DND-41 (cell line): ENCODE results near the gene CSTB.

Source experiments
- ATAC-seq: fragments of 200-7000 bp; cut with Tn5 transposase; 3 replicates; pipeline ENCODE4 v1.9.1; 2021; ENCODE audit warnings: low read depth; ENCODE audit not compliant: insufficient read depth
- DNase-seq: peaks from one replicate; pipeline ENCODE4 v3.0.0-alpha.2; 2020
- H2AFZ ChIP-seq: 2 replicates; pipeline ENCODE4 v1.6.0; 2012; ENCODE audit warnings: low read depth, low read length
- H3K27ac ChIP-seq: 2 replicates; pipeline ENCODE4 v1.5.1; 2012; ENCODE audit warnings: low read length, inconsistent platforms
- H3K27me3 ChIP-seq: fragments of 200-600 bp; sonication (generic); 2 replicates; pipeline ENCODE4 v1.6.0; 2012; ENCODE audit warnings: low read length, mild to moderate bottlenecking, inconsistent platforms; ENCODE audit not compliant: insufficient read depth, poor library complexity
- H3K36me3 ChIP-seq: 2 replicates; pipeline ENCODE4 v1.5.1; 2012; ENCODE audit warnings: low read length, inconsistent platforms; ENCODE audit not compliant: insufficient read depth
- H3K4me1 ChIP-seq: 2 replicates; pipeline ENCODE4 v1.5.1; 2012; ENCODE audit warnings: mild to moderate bottlenecking, low read length; ENCODE audit not compliant: insufficient read depth
- H3K4me2 ChIP-seq: 2 replicates; pipeline ENCODE4 v1.6.0; 2012; ENCODE audit warnings: mild to moderate bottlenecking, moderate library complexity, low read length, inconsistent platforms; ENCODE audit not compliant: insufficient read depth
- H3K4me3 ChIP-seq, 2 experiments: fragments of 200-600 bp in 1 of 2; shearing (Covaris generic) in 1 of 2; 2 replicates each; pipeline ENCODE4 v1.5.1; 2012 to 2016; ENCODE audit warnings: inconsistent platforms in 2 of 2, low read length in 2 of 2, mild to moderate bottlenecking in 2 of 2, low read depth in 1 of 2, moderate library complexity in 1 of 2
- H3K79me2 ChIP-seq: 2 replicates; pipeline ENCODE4 v1.6.0; 2012; ENCODE audit warnings: low read length, inconsistent platforms; ENCODE audit not compliant: insufficient read depth
- H3K9ac ChIP-seq: 2 replicates; pipeline ENCODE4 v1.6.0; 2012; ENCODE audit warnings: low read depth, mild to moderate bottlenecking, inconsistent platforms, low read length, moderate library complexity
- H3K9me3 ChIP-seq: 2 replicates; pipeline ENCODE4 v1.5.1; 2012; ENCODE audit warnings: low read length, moderate library complexity, mild to moderate bottlenecking, inconsistent platforms; ENCODE audit not compliant: insufficient read depth, severe bottlenecking
- H4K20me1 ChIP-seq: 2 replicates; pipeline ENCODE4 v1.6.0; 2012; ENCODE audit warnings: low read length; ENCODE audit not compliant: insufficient read depth
- CTCF ChIP-seq: IDR thresholded peaks from 2 replicates; pipeline ENCODE4 v1.5.1; 2012; ENCODE audit warnings: borderline replicate concordance, low read length, moderate library complexity, mild to moderate bottlenecking; ENCODE audit not compliant: poor library complexity, severe bottlenecking; ENCODE audit errors: extremely low read depth
- EZH2 ChIP-seq: IDR thresholded peaks from 3 replicates; pipeline ENCODE4 v1.6.1; 2012; ENCODE audit warnings: borderline replicate concordance, low read depth, mild to moderate bottlenecking, moderate library complexity, low read length, inconsistent platforms; ENCODE audit not compliant: severe bottlenecking

The CSTB gene

GRCh38 chr21:43759651-43760050 is 16.5 kb downstream of the CSTB start:
- Histone ChIP-seq H3K4me2 (no peak overlapping the region), H3K9ac (no peak overlapping the region), H4K20me1 (no peaks in the 10 kb centered on the region), H3K27ac (no peak overlapping the region), H3K36me3 (peaks cover 15% of the 10 kb centered on the region), H3K9me3 (no peaks in the 10 kb centered on the region), H3K79me2 (no peaks in the 10 kb centered on the region), H3K27me3 (no peaks in the 10 kb centered on the region), H2AFZ (no peak overlapping the region), H3K4me1 (no peaks in the 10 kb centered on the region), H3K4me3 (no peak overlapping the region)
- no peak for ATAC-seq
- no peak for DNase-seq
- TF ChIP-seq CTCF: no peak
- TF ChIP-seq EZH2: no peak

GRCh38 chr21:43758811-43759210 is 17.3 kb downstream of the CSTB start:
- Histone ChIP-seq H3K4me1 (no peaks in the 10 kb centered on the region), H3K4me3 (no peak overlapping the region), H2AFZ (no peak overlapping the region), H3K27ac (no peak overlapping the region), H3K79me2 (no peaks in the 10 kb centered on the region), H3K4me2 (no peak overlapping the region), H3K27me3 (no peaks in the 10 kb centered on the region), H3K9ac (no peak overlapping the region), H3K36me3 (peaks cover 24% of the 10 kb centered on the region), H3K9me3 (no peaks in the 10 kb centered on the region), H4K20me1 (no peaks in the 10 kb centered on the region)
- no peak for ATAC-seq
- DNase-seq: no peak
- TF ChIP-seq CTCF (no peak), EZH2 (no peak)

- Histone ChIP-seq H3K4me3 (no peak overlapping the region), H3K27me3 (no peaks in the 10 kb centered on the region), H3K36me3 (peaks cover 29% of the 10 kb centered on the region), H3K4me2 (no peak overlapping the region), H3K9me3 (no peaks in the 10 kb centered on the region), H3K79me2 (no peaks in the 10 kb centered on the region), H3K27ac (no peak overlapping the region), H3K4me1 (no peaks in the 10 kb centered on the region), H3K9ac (no peak overlapping the region), H2AFZ (no peak overlapping the region), H4K20me1 (no peaks in the 10 kb centered on the region; the same call in 1 of the 2 replicates)
- ATAC-seq (no peak), DNase-seq (no peak)
- TF ChIP-seq CTCF (no peak), EZH2 (no peak)
Observed at GRCh38 chr21:43758111-43758641, 17.9 kb downstream of the CSTB start.

GRCh38 chr21:43757601-43758000 is 18.5 kb downstream of the CSTB start:
- H3K27me3 ChIP-seq: no peaks in the 10 kb centered on the region
- ATAC-seq (no peak), DNase-seq (no peak)
- TF ChIP-seq CTCF: no peak
- TF ChIP-seq EZH2: no peak
- H3K9me3 ChIP-seq: no peaks in the 10 kb centered on the region
- H3K4me2 ChIP-seq: no peak overlapping the region
- H3K27ac ChIP-seq: no peak overlapping the region
- H3K4me1 ChIP-seq: no peaks in the 10 kb centered on the region
- H3K79me2 ChIP-seq: no peaks in the 10 kb centered on the region
- no peak overlapping the region for H2AFZ ChIP-seq
- H3K9ac ChIP-seq: no peak overlapping the region
- H3K36me3 ChIP-seq: peaks cover 34% of the 10 kb centered on the region
- no peak overlapping the region for H3K4me3 ChIP-seq
- no peaks in the 10 kb centered on the region; the same call in 1 of the 2 replicates for H4K20me1 ChIP-seq
